Stimulated activated CD8-positive, alpha-beta memory T cell treated with anti-CD3 and anti-CD28 coated beads, Interleukin-4, amount 100 ng/mL, for 1 hour (primary cell): ENCODE data around the gene DYNAP.

Source experiments
- DNase-seq, 2 donors: peaks; one replicate each; pipeline ENCODE4 v3.0.0-alpha.2; 2020; ENCODE audit warnings: low read depth in 2 of 2, low spot score in 1 of 2

DYNAP gene, protein sequence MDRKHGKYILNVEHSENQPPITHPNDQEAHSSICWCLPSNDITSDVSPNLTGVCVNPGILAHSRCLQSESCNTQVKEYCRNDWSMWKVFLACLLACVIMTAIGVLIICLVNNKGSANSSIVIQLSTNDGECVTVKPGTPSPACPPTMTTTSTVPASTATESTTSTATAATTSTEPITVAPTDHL

DNA sequence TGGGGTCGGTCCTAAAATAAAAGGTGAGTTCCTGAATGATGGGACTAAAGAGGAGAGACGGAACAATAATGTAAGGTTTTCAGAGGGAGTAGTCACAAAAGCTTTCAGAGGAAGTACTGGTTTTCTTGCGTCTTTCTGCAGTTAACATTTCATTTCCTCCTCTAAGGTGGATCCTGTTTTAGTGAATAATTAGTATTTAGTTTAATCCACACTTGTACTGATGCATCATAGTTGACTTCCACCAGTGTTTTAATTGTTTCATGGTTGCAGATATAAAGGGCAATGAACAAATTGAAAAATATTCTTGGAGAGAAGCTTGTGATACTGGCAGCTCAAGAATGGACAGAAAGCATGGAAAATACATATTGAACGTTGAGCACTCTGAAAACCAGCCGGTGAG lies at the start of gene DYNAP:
Gene DYNAP (plus strand): TSS at position 301 of the 400 bp plus-strand sequence. CDS start 38 bp downstream, at position 339.
- DNase-seq: no peak

DNA sequence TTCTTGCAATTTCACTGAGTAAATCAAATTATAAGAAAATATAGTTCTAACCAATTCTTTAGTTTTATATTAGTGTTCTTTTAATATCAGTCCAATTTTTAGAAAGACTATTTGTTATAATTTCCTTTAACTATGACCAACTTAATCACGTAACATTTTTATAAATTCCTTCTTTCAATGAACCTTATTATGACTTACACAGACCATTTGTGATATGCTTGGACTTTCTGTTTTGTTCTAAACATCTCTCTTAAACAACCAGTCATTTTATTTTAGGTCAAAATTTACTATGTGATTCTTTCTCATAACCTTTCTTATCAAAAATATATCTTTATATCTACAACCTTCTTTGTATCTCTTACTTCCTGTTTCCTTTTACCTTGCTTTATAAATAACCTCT lies 39.5 kb upstream of the DYNAP start:
- DNase-seq: no peak

DNA sequence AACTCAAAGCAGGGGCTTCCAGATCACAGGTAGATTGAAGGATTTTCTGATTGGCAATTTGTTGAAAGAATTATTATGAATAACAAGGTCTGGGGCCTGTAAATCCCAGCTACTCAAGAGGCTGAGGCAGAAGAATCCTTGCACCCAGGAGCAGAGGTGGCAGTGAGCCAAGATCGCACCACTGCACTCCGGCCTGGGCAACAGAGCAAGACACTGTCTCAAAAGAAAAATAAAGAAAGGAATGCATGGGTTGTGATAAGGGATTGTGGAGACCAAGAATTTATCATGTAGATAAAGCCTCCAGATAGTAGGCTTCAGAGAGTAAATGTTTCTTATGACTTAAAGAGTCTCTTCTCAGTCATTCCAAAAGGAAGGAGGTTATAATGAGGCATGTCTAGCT lies 35.8 kb upstream of the DYNAP start:
- no peak for DNase-seq

DNA sequence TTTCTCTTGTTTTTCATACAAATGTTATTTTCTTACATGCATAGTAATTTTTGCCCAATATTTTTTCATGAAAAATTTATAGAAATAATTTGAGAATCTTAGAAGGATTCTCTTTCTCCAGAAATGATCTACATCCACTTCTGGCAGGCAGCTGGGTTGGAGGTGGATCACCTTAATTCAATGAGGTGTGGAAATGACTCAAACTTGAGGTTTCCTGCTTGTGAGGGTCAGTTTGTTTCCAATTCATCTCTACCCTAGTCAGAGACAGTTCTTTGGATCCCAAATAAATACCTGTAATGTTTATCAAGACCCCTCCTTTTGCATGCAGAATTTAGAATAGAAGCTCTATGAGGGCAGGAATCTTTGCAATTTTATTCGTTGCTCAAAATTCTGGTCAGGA lies 35.0 kb upstream of the DYNAP start:
- no peak for DNase-seq

DNA sequence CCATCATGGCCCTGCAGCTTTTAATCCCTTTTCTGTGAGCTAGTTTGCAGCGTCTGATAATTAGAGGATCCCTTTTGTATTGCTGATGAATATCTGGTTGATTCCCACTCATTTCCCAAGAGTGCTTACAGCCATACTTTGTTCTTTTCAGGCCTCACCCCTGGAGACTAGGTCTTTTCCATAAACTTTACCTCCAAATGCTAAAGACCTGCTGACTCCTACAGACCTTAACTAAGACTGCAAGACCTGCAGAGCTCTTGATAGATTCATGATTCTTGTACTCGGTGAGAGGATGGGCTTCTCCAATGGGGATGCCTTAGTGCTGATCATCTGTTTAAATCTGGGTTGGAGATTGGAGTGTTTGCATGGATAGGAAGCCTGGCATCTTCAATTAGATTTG lies 33.1 kb upstream of the DYNAP start:
- no peak for DNase-seq

DNA sequence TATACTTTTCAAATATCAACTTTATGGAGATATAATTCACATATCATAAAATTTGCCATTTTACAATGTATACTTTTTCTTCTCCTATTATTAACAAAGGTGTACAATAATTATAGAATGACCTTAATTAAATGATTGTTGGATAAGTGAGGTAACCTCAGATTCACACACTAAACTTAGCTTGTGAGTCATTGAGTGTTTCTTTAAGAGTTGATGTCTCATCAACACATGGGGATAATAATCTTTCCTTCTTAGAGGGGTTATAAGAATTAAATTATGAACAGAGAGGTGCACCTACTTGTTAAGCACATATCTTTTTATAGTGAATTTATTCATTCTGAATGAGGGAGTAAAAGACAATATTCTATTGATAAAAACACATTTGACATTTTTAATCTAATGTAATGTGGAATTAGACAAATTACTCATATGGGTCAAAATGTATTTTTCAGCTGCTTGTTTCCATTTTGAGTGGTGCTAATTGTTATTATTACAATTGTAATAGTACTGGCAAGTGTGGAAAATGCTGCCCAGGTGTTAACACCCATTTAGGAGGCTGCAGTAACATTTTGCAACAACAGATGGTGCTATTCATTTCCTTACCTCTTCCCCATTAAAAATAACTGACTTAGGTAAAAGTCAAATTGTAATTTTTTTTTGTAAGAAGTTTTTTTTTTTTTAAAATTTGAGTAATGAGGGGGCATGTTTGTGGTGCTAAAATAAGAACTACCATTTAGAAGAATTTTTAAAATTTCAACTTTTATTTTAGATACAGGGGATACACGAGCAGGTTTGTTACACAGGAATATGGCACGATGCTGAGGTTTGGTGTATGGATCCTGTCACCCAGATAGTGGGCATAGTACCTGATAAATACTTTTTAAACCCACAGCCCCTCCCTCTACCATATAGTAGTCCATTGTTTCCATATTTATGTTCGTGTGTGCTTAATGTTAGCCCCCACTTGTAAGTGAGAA lies 32.1 kb upstream of the DYNAP start:
- no peak for DNase-seq

DNA sequence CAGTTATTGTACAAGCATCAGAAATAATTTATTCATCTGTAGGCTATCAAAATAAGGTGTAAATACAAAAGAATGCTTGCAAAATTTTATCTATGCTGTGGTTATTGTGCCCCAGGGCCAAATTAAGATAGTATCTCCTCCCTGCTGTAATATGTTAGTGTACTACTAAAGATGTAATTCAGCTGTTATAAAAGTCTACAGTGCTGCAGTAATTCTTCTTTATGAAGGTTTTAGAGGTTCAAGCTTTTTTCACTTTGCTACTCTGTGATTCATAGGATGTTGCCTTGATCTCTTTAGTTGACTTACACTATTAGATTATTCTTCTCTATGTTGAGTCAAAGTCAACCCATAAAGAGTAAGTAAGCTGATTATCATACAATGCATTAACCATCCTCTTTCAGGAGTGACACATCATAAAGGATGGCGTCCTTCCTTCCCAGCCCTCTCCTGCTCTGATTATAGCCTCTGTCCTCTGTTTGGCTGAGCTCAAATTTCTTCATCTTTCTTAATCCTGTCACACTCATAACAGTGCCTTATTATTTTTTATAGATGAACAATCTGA lies 29.3 kb upstream of the DYNAP start:
- no peak for DNase-seq

DNA sequence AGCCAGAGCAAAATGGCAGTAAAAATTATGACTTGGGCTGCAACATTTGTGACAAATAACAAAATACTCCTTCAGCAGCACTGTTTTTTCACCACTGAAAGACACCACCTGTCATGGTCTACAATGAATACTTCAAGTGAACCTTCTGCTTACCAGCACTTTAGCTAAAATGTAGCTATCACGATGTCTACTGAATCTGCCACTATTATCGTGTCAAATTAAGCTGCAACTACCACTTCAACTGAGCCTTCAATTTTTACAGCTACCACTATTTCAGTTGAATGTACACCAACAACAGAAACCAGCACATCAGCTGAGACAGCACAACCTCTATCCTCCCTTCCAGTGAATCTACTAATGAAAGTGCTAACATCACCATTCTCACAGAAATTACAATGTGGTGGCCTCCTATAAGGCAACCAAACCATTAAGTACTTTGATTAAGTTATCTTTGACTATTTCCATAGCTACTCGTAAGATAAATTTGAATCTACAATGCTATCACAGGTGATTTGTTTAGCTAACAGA lies 10.8 kb upstream of the DYNAP start:
- DNase-seq: no peak

DNA sequence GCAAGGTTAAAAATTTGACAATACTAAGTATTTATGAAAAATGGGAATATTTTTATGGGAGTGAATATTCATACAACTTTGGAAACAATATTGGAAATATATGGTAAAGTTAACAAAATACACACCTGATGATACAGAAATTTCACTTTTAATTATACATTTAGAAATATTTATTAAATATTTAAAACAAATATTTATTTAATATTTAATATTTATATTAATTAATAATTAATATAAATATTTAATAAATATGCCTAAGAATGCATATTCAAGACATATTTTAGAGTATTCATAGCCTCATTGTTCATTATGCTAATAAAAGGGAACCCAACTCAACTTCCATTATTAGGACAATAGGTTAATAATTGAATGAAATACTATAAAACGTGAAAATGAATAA lies 7.0 kb upstream of the DYNAP start:
- DNase-seq: no peak

DNA sequence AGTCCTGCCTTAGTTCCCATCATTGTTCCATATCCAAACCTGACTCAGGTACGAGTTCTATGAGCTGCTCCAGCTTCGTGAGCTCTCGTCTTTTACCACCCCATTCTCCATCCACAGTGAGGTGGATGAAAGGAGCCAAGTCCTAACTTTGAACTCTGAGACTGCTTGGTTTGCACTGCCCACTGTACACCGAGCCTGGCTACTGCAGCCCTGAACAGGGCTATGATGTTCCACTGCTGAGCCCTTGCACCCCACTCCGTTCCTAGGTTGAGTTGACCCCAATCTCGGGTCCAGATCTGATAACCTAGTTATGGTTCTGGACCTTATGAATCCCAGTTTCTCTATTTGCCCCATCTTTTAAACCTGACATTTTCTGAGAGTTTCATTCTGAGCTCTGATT lies 5.3 kb upstream of the DYNAP start:
- no peak for DNase-seq

DNA sequence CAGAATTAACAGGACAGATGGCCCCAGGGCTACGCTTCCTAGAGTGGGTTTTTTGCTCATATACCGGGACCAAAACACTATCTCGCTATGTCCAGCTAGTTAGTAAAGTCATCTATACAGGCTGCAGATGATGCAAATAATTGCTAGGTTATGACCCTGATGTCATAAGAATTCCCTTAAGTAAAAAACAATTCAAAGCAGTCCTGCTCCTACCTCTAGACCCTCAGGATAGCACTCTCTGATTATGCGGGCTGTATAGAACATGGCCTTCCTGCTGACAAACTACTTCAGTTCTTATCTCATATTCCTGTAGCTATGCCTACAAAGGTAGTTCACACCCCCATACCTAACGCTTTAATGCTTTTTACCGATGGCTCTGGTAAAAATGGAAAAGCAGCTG lies 13.2 kb downstream of the DYNAP start:
- DNase-seq: no peak

DNA sequence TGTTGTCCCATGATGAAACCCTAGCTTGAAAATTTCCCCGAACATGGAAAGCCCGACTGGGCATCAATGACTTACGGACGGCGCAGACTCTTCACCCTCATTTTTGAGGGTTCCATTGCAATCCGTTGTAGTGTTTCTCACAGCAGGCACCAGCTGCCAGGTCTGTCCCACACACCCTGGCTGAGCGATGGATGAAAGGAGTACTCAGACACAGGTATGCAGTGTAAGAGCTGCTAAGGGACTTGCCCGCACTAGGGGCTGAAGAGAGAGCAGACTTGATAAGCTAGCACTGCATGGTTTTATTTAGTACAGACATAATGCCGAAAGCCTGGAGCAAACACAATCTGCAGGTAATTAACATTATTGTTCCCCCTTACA lies 15.8 kb downstream of the DYNAP start:
- DNase-seq: no peak

DNA sequence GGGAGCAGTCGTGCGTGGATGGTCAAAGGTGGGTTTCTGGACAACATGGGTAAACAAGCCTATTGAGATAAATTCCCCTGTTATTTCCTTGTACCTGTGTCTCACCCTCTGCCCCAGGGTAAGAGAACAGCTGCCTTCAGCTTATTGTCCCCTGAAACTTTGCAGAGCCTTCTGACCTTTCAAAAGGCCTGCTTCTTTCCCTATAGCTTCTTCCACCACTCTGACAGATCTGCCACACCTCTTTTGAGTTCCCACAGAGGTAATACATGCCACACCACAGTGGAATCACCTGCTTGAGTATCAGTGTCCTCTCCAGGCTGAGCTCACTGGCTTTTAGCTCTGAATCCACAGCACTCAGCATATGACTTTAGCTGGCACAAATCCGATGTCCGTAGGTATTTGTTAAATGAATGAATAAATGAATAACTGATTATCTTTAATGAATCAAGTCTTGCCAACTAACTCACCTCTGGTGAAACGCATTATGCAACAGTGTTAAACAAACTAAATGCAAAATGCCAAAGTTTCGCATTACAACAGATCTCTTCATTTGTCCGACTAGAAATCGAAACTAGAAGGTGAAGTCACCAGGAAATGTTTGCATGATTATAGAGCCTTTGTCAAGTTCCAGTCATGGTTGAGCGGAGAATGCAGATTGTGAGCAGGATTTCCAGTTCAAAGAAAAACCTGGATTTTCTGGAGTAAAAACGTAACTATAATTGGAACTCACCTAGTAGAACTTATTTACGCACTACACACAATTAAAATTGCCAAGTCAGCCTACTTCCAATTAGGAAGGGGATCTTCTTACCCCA lies 16.4 kb downstream of the DYNAP start:
- DNase-seq: no peak

DNA sequence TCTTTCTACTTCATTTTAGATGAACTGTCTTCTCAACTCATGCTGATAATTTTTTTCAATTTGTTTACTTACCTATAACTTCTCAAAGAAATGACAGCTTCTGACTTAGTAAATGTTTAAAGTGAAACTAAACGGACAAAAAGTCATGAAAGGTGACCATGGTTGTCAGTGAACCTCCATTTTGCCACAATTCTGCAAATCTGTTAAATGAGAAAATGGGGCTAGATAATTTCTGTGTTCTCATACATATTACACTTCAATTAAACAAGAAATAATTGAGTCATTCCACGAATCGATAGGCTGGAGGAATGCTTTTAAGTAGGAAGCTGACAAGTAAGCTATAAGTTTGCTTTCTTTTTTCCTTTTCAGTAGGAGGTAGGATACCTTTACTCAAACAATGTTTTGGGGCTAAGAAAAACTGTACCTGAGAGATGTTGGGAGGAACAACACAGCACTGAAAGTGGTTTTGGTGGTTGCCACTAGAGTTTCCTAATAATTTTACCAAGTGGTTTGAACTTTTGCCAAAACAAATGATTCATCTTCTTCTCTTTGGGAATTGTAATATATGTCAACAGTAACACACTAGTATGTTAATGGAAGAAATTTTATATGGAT lies 17.1 kb downstream of the DYNAP start:
- DNase-seq: no peak

DNA sequence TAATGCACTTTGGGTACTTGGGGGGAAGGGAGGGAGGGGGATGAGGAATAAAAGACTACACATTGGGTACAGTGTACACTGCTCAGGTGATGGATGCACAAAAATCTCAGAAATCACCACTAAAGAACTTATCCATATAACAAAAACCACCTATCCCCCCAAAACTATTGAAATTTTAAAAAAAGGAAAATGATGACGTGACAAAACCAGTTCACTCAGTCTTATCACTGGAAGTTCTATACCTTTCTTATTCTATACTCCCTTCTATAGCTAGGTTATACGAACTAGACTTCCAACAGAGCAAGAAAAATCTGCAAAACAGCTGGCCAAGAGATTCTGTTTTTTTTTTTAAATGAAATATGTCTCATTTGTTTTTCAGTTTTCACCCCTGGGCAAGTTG lies 20.8 kb downstream of the DYNAP start:
- DNase-seq: no peak

DNA sequence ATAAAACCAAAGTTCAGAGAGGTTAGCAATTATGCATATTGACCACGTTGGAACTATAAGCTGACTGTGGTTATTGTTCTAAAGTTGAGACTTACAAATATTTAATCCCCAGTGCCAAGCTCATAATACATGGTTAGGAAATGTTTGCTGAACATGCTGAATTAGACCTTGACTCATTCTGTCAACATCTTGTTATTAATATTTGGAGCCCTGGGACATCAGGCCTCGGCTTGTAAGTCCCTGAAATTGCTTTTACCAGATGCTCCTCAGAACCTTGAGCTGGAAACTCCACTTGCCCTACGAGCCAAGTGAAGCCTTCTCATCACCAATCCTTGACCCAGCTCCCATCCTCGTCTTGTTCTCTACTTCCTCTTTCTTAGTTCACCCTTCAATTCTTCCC lies 21.2 kb downstream of the DYNAP start:
- no peak for DNase-seq

DNA sequence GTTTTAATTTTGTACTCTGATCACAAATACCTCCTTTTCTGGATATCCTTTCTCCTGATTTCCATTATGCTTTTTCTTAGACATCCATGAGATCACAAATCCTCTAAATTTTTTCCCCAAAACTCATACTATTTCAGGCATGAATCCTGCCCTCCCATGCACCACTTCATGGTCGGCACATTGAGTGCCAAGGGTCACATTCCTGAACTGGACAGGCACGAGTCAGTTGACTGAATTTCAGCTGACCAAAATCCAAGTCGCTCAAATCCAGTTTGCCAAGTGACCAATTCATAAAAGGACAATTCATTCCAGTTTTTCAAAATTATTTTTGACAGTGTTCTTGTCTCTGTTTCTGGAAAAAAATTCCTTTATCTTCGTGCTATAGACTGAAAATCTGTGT lies 22.1 kb downstream of the DYNAP start:
- DNase-seq: no peak

DNA sequence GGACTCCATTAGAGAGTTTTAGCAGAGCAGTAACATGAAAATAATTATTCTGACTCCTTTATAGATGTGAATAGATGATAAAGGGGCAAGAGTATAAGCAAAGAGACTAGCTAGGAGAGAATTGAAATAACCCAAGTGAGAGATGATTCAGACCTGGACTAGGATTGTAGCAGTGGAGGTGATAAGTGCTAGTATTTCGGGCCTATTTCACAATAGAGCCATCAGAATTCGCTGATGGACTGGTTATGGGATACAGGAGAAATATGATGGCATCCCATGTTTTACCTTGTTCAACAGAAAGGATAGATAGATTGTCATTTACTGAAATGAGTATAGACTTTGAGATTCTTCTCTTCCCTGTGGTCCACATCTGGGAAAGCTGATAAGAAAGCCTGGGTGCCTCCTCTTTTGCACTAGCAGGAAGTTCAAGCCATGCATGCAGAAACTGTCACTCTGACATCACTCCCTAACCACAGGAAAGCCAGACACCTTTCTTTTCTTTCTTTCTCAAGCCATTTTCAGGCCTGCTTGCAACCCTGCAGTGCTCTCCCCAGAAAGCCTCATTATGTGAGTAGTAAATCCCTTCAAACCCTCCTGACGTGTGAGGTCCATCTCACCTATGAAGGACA lies 25.3 kb downstream of the DYNAP start:
- DNase-seq: no peak

DNA sequence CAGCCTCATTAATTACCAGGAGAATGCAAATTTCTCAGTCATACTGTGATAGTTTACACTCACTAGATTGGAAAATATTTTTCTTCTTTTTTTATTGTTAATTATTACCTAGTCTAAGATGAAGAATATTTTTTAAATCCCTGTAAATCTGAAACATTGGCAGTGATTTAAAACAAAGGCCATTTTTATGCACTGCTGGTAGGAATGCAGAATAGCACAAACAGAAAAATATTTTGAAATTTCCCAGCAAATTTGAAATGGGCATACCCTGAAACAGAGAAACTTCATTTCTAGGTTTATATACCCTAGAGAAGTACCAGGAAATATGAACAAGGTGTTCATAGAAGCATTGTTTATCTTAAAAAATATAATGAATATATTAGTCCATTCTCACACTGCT lies 31.0 kb downstream of the DYNAP start:
- DNase-seq: no peak

DNA sequence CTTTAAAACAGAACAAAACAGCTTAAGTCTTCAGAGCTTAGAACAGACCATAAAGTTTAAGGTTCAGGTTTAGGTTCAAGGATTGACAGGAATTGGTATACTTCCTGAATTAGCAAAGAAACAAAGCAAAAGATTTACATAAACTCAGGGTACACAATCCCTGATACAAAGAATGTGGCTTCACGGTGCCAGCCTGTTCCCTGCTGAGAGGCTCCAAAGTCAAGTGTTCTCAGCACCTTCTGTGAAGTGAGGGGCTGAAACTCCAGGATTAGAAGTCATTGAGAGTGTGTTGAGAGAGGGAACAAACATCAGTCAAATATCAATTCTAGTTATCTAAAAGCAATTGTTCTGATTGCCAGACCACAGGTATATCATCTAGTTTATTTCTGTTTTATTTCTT lies 35.7 kb downstream of the DYNAP start:
- DNase-seq: no peak
